A673 (cell line): ENCODE data around the gene PRPH2. TPM values are rescaled to one million over a fixed set of nuclear protein-coding genes. Genes with fewer than 3 reads are reported as not detected.
"Not testable (repeated sequence)": the region's sequence is repeated elsewhere in the genome, so short reads cannot be mapped to it uniquely, and the experiment has no call there.

Source experiments
- BruUV-seq: library from RNA; stranded (reverse); fragments of 400-500 nt; replicated peaks from 2 replicates; lab custom pipeline; 2021; lab: Mats Ljungman, UMichigan
- CTCF ChIA-PET: fragments of 300-600 bp; sonication (Branson Sonifier 250); formaldehyde crosslinking; loops from one replicate; lab custom pipeline; 2022; ENCODE audit warnings: antibody characterized with exemption; lab: Charles Lee
- POLR2A ChIA-PET: fragments of 300-600 bp; sonication (Branson Sonifier 250); formaldehyde crosslinking; loops from one replicate; lab custom pipeline; 2022; ENCODE audit warnings: antibody characterized with exemption; ENCODE audit not compliant: low non-redundant PET; lab: Charles Lee
- DNase-seq: peaks from one replicate; pipeline ENCODE4 v3.0.0-alpha.2; 2015; ENCODE audit warnings: low spot score
- H3K27ac ChIP-seq: fragments of 200-600 bp; sonication (generic); 2 replicates; pipeline ENCODE4 v1.5.1; 2016; ENCODE audit warnings: mixed run types, low read depth, mild to moderate bottlenecking, mixed read lengths, antibody characterized with exemption, low read length; ENCODE audit not compliant: poor library complexity, severe bottlenecking
- H3K27me3 ChIP-seq: fragments of 200-600 bp; sonication (generic); replicated peaks from 2 replicates; pipeline ENCODE4 v1.6.1; 2017; ENCODE audit warnings: mixed run types, low read depth, mild to moderate bottlenecking, mixed read lengths, antibody characterized with exemption, low read length; ENCODE audit not compliant: insufficient read depth, poor library complexity
- H3K36me3 ChIP-seq: fragments of 200-600 bp; sonication (generic); 2 replicates; pipeline ENCODE4 v1.6.1; 2016; ENCODE audit warnings: mixed run types, mild to moderate bottlenecking, mixed read lengths, antibody characterized with exemption, low read length; ENCODE audit not compliant: insufficient read depth, poor library complexity, severe bottlenecking
- H3K4me1 ChIP-seq: fragments of 200-600 bp; sonication (generic); 2 replicates; pipeline ENCODE4 v1.6.1; 2017; ENCODE audit warnings: mixed run types, mild to moderate bottlenecking, mixed read lengths, antibody characterized with exemption, low read length; ENCODE audit not compliant: insufficient read depth, poor library complexity, severe bottlenecking
- H3K4me3 ChIP-seq: fragments of 200-600 bp; sonication (generic); 2 replicates; pipeline ENCODE4 v1.5.1; 2016; ENCODE audit warnings: low read depth, mixed run types, mild to moderate bottlenecking, mixed read lengths, low read length; ENCODE audit not compliant: poor library complexity, severe bottlenecking
- H3K9me3 ChIP-seq: fragments of 200-600 bp; sonication (generic); 2 replicates; pipeline ENCODE4 v1.6.1; 2016; ENCODE audit warnings: mixed run types, low read depth, mild to moderate bottlenecking, mixed read lengths, antibody characterized with exemption, low read length; ENCODE audit not compliant: poor library complexity, severe bottlenecking
- CTCF ChIP-seq: fragments of 300-800, 200-600 bp; sonication (generic); conservative IDR thresholded peaks from 2 replicates; pipeline ENCODE4 v1.5.1; 2017; ENCODE audit warnings: low read depth, mild to moderate bottlenecking, antibody characterized with exemption, low read length, moderate library complexity, mixed read lengths
- EZH2 ChIP-seq: fragments of 200-600 bp; sonication (generic); IDR thresholded peaks from 2 replicates; pipeline ENCODE4 v1.6.1; 2017; ENCODE audit warnings: borderline replicate concordance, low read depth, mild to moderate bottlenecking, mixed read lengths, antibody characterized with exemption, low read length; ENCODE audit not compliant: poor library complexity, severe bottlenecking
- intact Hi-C: fragments of 100-400 bp; cut with micrococcal nuclease; formaldehyde crosslinking; loops from one replicate; pipeline ENCODE4 v1.10.0; 2022; ENCODE audit not compliant: unreplicated experiment
- total RNA-seq: library from RNA; stranded (reverse); gene quantifications from 2 replicates; pipeline ENCODE4 v1.2.3, GENCODE V29; 2021

PRPH2 gene
- total RNA-seq, 1 experiment from 2014 or later: 0.41 TPM

GRCh38 chr6:42742116-42742894 lies 19.9 kb upstream of the PRPH2 start:
- H3K27ac ChIP-seq: peak overlapping the region; percentile 97
- TF ChIP-seq CTCF (no peak), EZH2 (no peak)

GRCh38 chr6:42740725-42741124 lies 18.3 kb upstream of the PRPH2 start:
- intact Hi-C loops: no loop called here
- H3K27ac ChIP-seq: peak overlapping the region; percentile 38
- no peak for TF ChIP-seq CTCF
- TF ChIP-seq EZH2: no peak
- no peak for DNase-seq
- CTCF ChIA-PET: no interaction called here
- peaks cover 46% of the 10 kb centered on the region for H3K4me1 ChIP-seq
- no TSS peak for BruUV-seq
- no peaks in the 10 kb centered on the region for H3K27me3 ChIP-seq
- no peaks in the 10 kb centered on the region for H3K9me3 ChIP-seq
- H3K4me3 ChIP-seq: no peak overlapping the region
- POLR2A ChIA-PET: no interaction called here
- H3K36me3 ChIP-seq: no peaks in the 10 kb centered on the region

More at GRCh38 chr6:42742116-42742894, 19.9 kb upstream of the PRPH2 start:
- no peaks in the 10 kb centered on the region for H3K9me3 ChIP-seq
- peak; percentile 93 for DNase-seq
- BruUV-seq: no TSS peak
- no peaks in the 10 kb centered on the region for H3K27me3 ChIP-seq
- CTCF ChIA-PET: no interaction called here
- POLR2A ChIA-PET: interaction anchor here (0.6 to 0.8 kb wide), 2 partner anchors 10 to 627 kb away, joined by 3 to 4 read pairs; partner anchors contain the start of gene ZNF318
- no peaks in the 10 kb centered on the region for H3K36me3 ChIP-seq
- peaks cover 39% of the 10 kb centered on the region for H3K4me1 ChIP-seq
- H3K4me3 ChIP-seq: peak overlapping the region; percentile 6
- intact Hi-C loops: no loop called here

DNA sequence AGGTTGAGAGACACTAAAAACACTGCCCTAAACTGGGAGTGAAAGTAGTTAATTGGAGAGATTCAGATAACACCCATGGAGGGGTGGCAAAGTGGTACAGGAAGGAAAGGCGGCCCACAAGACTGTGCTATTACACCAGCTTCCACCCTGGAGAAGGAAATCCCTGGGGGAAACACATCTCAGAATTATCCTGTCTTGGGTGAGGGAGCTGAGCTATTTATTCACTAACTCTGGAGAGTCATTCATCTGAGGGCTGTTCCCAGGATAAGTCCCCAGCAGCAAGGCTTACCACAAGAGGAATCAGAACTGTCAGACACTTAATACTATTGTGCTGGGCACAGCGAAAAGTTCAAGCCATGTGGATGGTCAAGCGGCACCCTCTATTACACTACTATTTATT lies 13.6 kb upstream of the PRPH2 start:
- H3K4me3 ChIP-seq: no peak overlapping the region
- no peaks in the 10 kb centered on the region for H3K36me3 ChIP-seq
- peak overlapping the region; percentile 40 for H3K27ac ChIP-seq
- BruUV-seq: no TSS peak
- no peak for TF ChIP-seq CTCF
- TF ChIP-seq EZH2: no peak
- H3K4me1 ChIP-seq: peaks cover 17% of the 10 kb centered on the region
- intact Hi-C loops: no loop called here
- ChIA-PET POLR2A (no interaction called here), CTCF (interaction anchor here (1.0 kb wide), 1 partner anchor 10 kb away, joined by 3 read pairs; no protein-coding TSS in a partner anchor)
- H3K27me3 ChIP-seq: no peaks in the 10 kb centered on the region
- no peaks in the 10 kb centered on the region for H3K9me3 ChIP-seq
- peak; percentile 67 for DNase-seq

DNA sequence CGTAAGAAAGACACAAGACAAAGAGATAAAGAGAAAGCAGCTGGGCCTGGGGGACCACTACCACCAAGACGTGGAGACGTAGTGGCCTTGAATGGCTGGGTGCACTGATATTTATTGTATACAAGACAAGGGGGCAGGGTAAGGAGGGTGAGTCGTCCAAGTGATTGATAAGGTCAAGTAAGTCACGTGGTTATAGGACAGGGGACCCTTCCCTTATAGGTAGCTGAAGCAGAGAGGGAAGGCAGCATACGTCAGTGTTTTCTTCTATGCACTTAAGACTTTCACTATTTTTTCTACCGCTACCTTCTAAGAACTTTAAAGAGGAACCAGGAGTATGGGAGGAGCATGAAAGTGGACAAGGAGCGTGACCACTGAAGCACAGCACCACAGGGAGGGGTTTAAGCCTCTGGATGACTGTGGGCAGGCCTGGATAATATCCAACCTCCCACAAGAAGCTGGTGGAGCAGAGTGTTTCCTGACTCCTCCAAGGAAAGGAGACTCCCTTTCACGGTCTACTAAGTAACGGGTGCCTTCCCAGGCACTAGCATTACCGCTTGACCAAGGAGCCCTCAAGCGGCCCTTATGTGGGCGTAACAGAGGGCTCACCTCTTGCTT lies 11.6 kb upstream of the PRPH2 start:
- H3K27ac ChIP-seq, POLR2A ChIA-PET, H3K4me3 ChIP-seq, H3K9me3 ChIP-seq, H3K36me3 ChIP-seq, intact Hi-C loops, DNase-seq, BruUV-seq, H3K27me3 ChIP-seq: not testable (repeated sequence)
- CTCF ChIA-PET: interaction anchor here (0.6 kb wide), 1 partner anchor 757 kb away, joined by 3 read pairs; no protein-coding TSS in a partner anchor
- H3K4me1 ChIP-seq: peaks cover 17% of the 10 kb centered on the region
